Uterus (tissue), 2 donors: Measurements from ENCODE around the gene TP53I13.

Experiments
- CTCF ChIP-seq, 4 experiments: fragments of 200-600 bp in 2 of 4; fragments of 450-650 bp in 2 of 4; sonication (generic) in 2 of 4; IDR thresholded peaks; one replicate each; pipeline ENCODE4 v1.5.1; 2016 to 2019; ENCODE audit warnings: antibody characterized with exemption in 4 of 4, mild to moderate bottlenecking in 2 of 4, moderate library complexity in 1 of 4
- POLR2A ChIP-seq, 2 donors: fragments of 450-650 bp; IDR thresholded peaks; one replicate each; pipeline ENCODE4 v1.6.1; 2016; ENCODE audit warnings: antibody characterized with exemption in 2 of 2, mild to moderate bottlenecking in 1 of 2, moderate library complexity in 1 of 2

- TF ChIP-seq CTCF (IDR thresholded peaks at IDR 0.05), result no peak
- TF ChIP-seq POLR2A (IDR thresholded peaks at IDR 0.05), result no peak
Measured at GRCh38 chr17:29574732-29575510, 6.4 kb downstream of the TP53I13 start.
